ENCODE results near the gene TMEM126A.

DNA sequence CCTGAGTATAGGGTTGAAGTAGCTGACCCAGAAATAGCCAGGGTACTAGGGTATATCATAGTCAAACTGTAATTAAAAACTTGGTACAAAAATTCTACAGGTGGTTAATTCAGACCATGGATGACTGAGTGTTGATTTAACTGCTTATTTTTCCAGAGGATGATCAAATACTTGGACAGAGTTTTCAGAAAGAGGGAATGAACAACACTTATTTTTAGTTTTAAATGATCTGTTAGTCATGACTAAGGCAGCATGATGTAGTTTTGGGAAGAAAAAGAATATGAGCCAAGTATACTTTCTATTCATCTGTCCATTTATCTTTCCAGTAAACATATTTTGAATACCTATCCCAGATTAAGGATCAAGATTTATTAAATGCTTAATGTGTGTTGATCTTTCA lies 58.0 kb downstream of the TMEM126A start:
- TF ChIP-seq, protein P1, sequence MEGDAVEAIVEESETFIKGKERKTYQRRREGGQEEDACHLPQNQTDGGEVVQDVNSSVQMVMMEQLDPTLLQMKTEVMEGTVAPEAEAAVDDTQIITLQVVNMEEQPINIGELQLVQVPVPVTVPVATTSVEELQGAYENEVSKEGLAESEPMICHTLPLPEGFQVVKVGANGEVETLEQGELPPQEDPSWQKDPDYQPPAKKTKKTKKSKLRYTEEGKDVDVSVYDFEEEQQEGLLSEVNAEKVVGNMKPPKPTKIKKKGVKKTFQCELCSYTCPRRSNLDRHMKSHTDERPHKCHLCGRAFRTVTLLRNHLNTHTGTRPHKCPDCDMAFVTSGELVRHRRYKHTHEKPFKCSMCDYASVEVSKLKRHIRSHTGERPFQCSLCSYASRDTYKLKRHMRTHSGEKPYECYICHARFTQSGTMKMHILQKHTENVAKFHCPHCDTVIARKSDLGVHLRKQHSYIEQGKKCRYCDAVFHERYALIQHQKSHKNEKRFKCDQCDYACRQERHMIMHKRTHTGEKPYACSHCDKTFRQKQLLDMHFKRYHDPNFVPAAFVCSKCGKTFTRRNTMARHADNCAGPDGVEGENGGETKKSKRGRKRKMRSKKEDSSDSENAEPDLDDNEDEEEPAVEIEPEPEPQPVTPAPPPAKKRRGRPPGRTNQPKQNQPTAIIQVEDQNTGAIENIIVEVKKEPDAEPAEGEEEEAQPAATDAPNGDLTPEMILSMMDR (IDR thresholded peaks at IDR 0.05): no peak
- no peak for TF ChIP-seq EP300 (IDR thresholded peaks at IDR 0.05)
